Panc1 (cell line): ENCODE data around the gene CILP2.

Experiments used
- REST ChIP-seq, 2 experiments: IDR thresholded peaks; 2 replicates each; pipeline ENCODE4 v1.6.1; 2011 to 2012; ENCODE audit warnings: low read depth in 2 of 2, control low read depth in 1 of 2, low read length in 1 of 2, mild to moderate bottlenecking in 1 of 2, moderate library complexity in 1 of 2; ENCODE audit not compliant: insufficient read depth in 1 of 2
- SIN3A ChIP-seq: IDR thresholded peaks from 2 replicates; pipeline ENCODE4 v1.6.1; 2012; ENCODE audit warnings: low read depth, mild to moderate bottlenecking, low read length, moderate library complexity, borderline replicate concordance; ENCODE audit not compliant: insufficient read depth
- TF ChIP-seq, protein P1 (sequence below): fragments of 450-650 bp; IDR thresholded peaks from 2 replicates; pipeline ENCODE4 v1.5.1; 2017; ENCODE audit warnings: mild to moderate bottlenecking

GRCh38 chr19:19551853-19552192 lies 13.8 kb downstream of the CILP2 start:
- TF ChIP-seq, protein P1, sequence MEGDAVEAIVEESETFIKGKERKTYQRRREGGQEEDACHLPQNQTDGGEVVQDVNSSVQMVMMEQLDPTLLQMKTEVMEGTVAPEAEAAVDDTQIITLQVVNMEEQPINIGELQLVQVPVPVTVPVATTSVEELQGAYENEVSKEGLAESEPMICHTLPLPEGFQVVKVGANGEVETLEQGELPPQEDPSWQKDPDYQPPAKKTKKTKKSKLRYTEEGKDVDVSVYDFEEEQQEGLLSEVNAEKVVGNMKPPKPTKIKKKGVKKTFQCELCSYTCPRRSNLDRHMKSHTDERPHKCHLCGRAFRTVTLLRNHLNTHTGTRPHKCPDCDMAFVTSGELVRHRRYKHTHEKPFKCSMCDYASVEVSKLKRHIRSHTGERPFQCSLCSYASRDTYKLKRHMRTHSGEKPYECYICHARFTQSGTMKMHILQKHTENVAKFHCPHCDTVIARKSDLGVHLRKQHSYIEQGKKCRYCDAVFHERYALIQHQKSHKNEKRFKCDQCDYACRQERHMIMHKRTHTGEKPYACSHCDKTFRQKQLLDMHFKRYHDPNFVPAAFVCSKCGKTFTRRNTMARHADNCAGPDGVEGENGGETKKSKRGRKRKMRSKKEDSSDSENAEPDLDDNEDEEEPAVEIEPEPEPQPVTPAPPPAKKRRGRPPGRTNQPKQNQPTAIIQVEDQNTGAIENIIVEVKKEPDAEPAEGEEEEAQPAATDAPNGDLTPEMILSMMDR, result no peak
- TF ChIP-seq SIN3A (no peak), REST (IDR thresholded peaks at IDR 0.05; ENCODE audit: insufficient read depth in 1 of 2, low read depth in 2 of 2, low read length in 1 of 2) (no peak)
